HEK293 (cell line): ENCODE results near the gene SHLD2.
"Not testable (repeated sequence)": the region's sequence is repeated elsewhere in the genome, so short reads cannot be mapped to it uniquely, and the experiment has no call there.

Experiments used
- CTCF ChIA-PET: fragments of 350-600 bp; formaldehyde crosslinking; extraction: SDS; loops from one replicate; lab custom pipeline; 2021; ENCODE audit warnings: antibody characterized with exemption; lab: Yijun Ruan, JAX
- POLR2A ChIA-PET: fragments of 300-600 bp; formaldehyde crosslinking; extraction: SDS; loops from one replicate; lab custom pipeline; 2020; ENCODE audit warnings: antibody characterized with exemption, inconsistent platforms; lab: Yijun Ruan, JAX
- H3K27ac ChIP-seq: fragments of 200-500 bp; sonication (Bioruptor generic); 2 replicates; pipeline ENCODE4 v1.5.1; 2014; ENCODE audit warnings: low read depth, low read length, control low read depth, inconsistent platforms; ENCODE audit errors: extremely low read depth
- H3K36me3 ChIP-seq, 2 experiments: fragments of 200-500 bp in 1 of 2; sonication (Bioruptor generic) in 1 of 2; 1 replicate in 1 of 2; 2 replicates in 1 of 2; pipeline ENCODE4 v1.5.1; 2014 to 2017; ENCODE audit warnings: inconsistent platforms in 2 of 2, low read length in 2 of 2; ENCODE audit not compliant: control insufficient read depth in 2 of 2, insufficient read depth in 1 of 2
- H3K4me1 ChIP-seq: fragments of 200-500 bp; sonication (Bioruptor generic); 2 replicates; pipeline ENCODE4 v1.5.1; 2014; ENCODE audit warnings: mild to moderate bottlenecking, low read length, inconsistent platforms; ENCODE audit not compliant: control insufficient read depth, insufficient read depth
- H3K4me3 ChIP-seq: 2 replicates; pipeline ENCODE4 v1.5.1; 2011; ENCODE audit warnings: low read depth, mild to moderate bottlenecking, control low read depth, low read length, moderate library complexity
- H3K9me3 ChIP-seq: fragments of 200-500 bp; sonication (Bioruptor generic); 2 replicates; pipeline ENCODE4 v1.5.1; 2014; ENCODE audit warnings: low read depth, low read length, inconsistent platforms; ENCODE audit not compliant: control insufficient read depth, insufficient read depth
- ATF2 ChIP-seq: fragments of 450-650 bp; formaldehyde crosslinking; IDR thresholded peaks from 2 replicates; pipeline ENCODE4 v1.5.1; 2016; ENCODE audit warnings: missing biosample characterization, missing genetic modification characterization, low read depth
- GFI1B ChIP-seq: fragments of 450-650 bp; formaldehyde crosslinking; IDR thresholded peaks from 2 replicates; pipeline ENCODE4 v1.5.1; 2016; ENCODE audit warnings: missing biosample characterization, missing genetic modification characterization
- GLI2 ChIP-seq: fragments of 450-650 bp; formaldehyde crosslinking; IDR thresholded peaks from 2 replicates; pipeline ENCODE4; 2017; ENCODE audit warnings: missing biosample characterization, missing genetic modification characterization, low read depth, borderline replicate concordance
- ZIC2 ChIP-seq: fragments of 450-650 bp; formaldehyde crosslinking; IDR thresholded peaks from 2 replicates; pipeline ENCODE4 v1.5.1; 2016; ENCODE audit warnings: missing biosample characterization, missing genetic modification characterization
- ZNF121 ChIP-seq: fragments of 450-650 bp; formaldehyde crosslinking; IDR thresholded peaks from 2 replicates; pipeline ENCODE4 v1.5.1; 2016; ENCODE audit warnings: missing biosample characterization, missing genetic modification characterization
- ZNF629 ChIP-seq: fragments of 450-650 bp; formaldehyde crosslinking; IDR thresholded peaks from 2 replicates; pipeline ENCODE4 v1.5.1; 2017; ENCODE audit warnings: missing biosample characterization, missing genetic modification characterization
- ZSCAN4 ChIP-seq: fragments of 450-650 bp; formaldehyde crosslinking; IDR thresholded peaks from 2 replicates; pipeline ENCODE4 v1.5.1; 2017; ENCODE audit warnings: missing biosample characterization, missing genetic modification characterization

Gene SHLD2

GRCh38 chr10:87079106-87079836 lies 15.7 kb upstream of the SHLD2 start (continued):
- TF ChIP-seq ZSCAN4 (tag by site-specific recombination) (no peak), GLI2 (tag by site-specific recombination) (no peak)

GRCh38 chr10:87080621-87081020 lies 14.4 kb upstream of the SHLD2 start:
- CTCF ChIA-PET, H3K36me3 ChIP-seq, H3K9me3 ChIP-seq, POLR2A ChIA-PET, H3K4me3 ChIP-seq, H3K27ac ChIP-seq, H3K4me1 ChIP-seq: not testable (repeated sequence)

GRCh38 chr10:87081574-87081973 lies 13.4 kb upstream of the SHLD2 start:
- CTCF ChIA-PET, H3K36me3 ChIP-seq, H3K4me3 ChIP-seq, H3K27ac ChIP-seq, H3K9me3 ChIP-seq, H3K4me1 ChIP-seq: not testable (repeated sequence)
- POLR2A ChIA-PET, result interaction anchor here (0.7 kb wide), 1 partner anchor 12 kb away, joined by 4 read pairs; no protein-coding TSS in a partner anchor

GRCh38 chr10:87082219-87082618 lies 12.8 kb upstream of the SHLD2 start:
- not testable (repeated sequence) for H3K4me1 ChIP-seq, H3K4me3 ChIP-seq, H3K27ac ChIP-seq, H3K36me3 ChIP-seq, H3K9me3 ChIP-seq
- CTCF ChIA-PET, result interaction anchor here (1.8 kb wide), 1 partner anchor 10 kb away, joined by 5 read pairs; no protein-coding TSS in a partner anchor
- POLR2A ChIA-PET, result interaction anchor here (0.7 kb wide), 1 partner anchor 11 kb away, joined by 4 read pairs; no protein-coding TSS in a partner anchor

- H3K4me1 ChIP-seq, H3K4me3 ChIP-seq, H3K36me3 ChIP-seq, H3K9me3 ChIP-seq, POLR2A ChIA-PET, H3K27ac ChIP-seq: not testable (repeated sequence)
- CTCF ChIA-PET, result interaction anchor here (0.9 to 1.8 kb wide), 2 partner anchors 8 to 117 kb away, joined by 3 to 5 read pairs; no protein-coding TSS in a partner anchor
- TF ChIP-seq ZIC2 (tag by site-specific recombination), result peak; percentile 31; the same call in 1 of the 2 replicates
- peak; percentile 80 for TF ChIP-seq GFI1B (tag by site-specific recombination)
- peak; percentile 72 for TF ChIP-seq ZNF629 (tag by site-specific recombination)
- peak; percentile 57; the same call in 1 of the 2 replicates for TF ChIP-seq ZNF121 (tag by site-specific recombination)
- peak; percentile 81 for TF ChIP-seq ATF2 (tag by site-specific recombination)
- TF ChIP-seq, all 188 proteins: peak for 5; not testable (repeated sequence) for 183
Observed at GRCh38 chr10:87083576-87084290, 11.3 kb upstream of the SHLD2 start.
